GM21737 (cell line): ENCODE results near the gene ELFN1.

ENCODE experiments used
- ATAC-seq: cut with Tn5 transposase; IDR thresholded peaks from one replicate; pipeline ENCODE4 v1.9.1; 2021; ENCODE audit warnings: mild to moderate bottlenecking, moderate library complexity; ENCODE audit not compliant: unreplicated experiment

Gene ELFN1

DNA sequence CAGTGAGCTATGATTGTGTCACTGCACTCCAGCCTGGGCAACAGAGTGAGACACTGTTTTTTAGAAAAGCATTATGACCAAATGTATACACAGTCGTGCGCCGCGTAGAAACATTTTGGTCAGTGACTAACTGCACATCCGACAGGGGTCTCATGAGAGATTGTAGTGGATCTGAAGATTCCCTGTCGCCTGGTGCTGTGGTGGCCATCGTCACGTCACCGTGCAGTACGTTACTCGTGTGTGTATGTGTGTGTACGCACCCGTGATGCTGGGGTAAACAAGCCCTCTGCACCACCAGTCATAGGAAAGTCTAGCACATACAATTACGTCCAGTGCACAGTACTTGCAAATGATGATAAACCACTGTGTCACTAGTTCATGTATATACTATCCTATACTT lies 109.4 kb downstream of the ELFN1 start:
- ATAC-seq: no peak

DNA sequence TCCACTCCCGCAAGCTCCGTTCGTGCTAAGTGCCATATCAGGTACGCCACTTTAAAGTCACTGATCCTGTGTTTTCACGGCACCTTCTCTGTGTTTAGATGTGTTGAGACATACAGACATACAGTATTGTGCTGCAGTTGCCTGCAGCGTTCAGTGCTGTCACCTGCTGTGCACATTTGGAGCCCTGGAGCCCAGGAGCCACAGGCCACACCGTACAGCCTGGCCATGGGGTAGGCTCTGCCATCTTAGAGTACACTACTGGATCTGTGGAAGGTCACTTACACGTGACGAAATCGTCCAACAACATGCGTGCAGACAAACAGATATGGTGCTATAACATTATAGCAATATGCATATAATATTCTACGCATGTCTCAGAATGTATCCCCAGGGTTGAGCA lies 111.3 kb downstream of the ELFN1 start:
- ATAC-seq: no peak

DNA sequence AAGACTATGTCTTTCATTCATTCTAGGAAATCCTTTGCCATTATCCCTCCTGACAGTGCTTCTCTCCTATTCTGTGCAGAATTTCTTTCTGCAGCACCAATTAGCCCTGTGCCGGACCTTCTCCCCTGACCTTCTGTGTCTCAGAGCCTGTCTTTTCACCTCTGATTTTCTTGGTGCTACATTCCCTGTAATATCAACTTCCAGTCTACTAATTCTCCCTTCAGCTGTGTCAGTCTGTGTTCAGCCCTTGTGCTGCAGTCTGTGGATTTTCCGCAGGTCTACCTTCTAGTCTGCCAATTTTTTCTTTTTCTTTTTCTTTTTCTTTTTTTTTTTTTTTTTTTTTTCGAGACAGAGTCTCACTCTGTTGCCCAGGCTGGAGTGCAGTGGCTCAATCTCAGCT lies 115.8 kb downstream of the ELFN1 start:
- no peak for ATAC-seq

DNA sequence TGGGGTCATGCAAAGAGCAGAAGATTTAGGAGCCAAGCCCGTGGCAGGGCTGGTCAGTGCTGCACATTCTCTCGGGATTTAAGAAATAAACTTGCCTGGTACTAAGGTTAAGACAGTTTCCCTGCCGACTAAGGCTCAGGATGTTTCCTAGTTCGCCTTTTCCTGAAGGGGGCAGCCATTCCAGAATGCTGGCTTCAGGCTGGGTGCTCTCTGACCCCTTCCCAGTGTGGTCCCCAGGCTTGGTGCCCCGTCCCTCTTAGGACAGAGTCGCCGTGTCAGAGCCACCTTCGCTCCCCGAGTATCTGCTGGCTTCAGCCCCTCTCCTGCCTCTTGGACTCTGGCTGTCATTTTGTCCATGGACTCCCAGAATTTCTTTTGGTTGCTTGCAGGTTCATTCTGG lies 117.2 kb downstream of the ELFN1 start:
- ATAC-seq: no peak

DNA sequence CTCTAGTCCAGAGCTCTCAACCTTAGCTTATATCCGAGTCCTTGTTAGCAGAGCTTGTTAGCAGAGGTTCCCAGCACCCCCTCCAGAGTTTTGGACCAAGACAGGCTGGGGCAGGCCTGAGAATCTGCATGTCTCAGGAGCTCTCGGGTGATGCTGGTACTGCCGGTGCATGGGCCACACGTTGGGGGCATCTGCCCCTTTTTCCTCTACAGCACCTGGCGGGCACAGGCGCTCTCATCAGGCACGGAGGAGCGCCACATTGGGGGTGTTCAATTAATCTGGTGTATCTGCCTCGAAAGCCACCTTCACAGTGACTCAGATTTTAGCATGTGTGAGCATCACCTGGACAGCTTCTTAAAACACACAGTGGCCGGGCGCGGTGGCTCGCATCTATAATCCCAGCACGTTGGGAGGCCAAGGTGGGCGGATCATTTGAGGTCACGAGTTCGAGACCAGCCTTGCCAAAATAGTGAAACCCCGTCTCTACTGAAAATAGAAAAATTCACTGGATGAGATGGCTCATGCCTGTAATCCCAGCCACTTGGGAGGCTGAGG lies 117.7 kb downstream of the ELFN1 start:
- no peak for ATAC-seq

- no peak for ATAC-seq
These were observed 124.9 kb downstream of the ELFN1 start for GRCh38 chr7:1794888-1795542.
